ENCODE measurements around the gene THY1. TPM values are rescaled to one million over a fixed set of nuclear protein-coding genes. Genes with fewer than 3 reads are reported as not detected.

THY1 gene
- total RNA-seq, 1 experiment from 2014 or later: 13.7 TPM

- TF ChIP-seq SIN3A (IDR thresholded peaks at IDR 0.05; ENCODE audit: borderline replicate concordance, insufficient read depth, low read depth, low read length) (no peak), CTCF (IDR thresholded peaks at IDR 0.05) (no peak), REST (IDR thresholded peaks at IDR 0.05; ENCODE audit: insufficient read depth in 1 of 2, low read depth in 2 of 2, low read length in 1 of 2) (no peak), POLR2AphosphoS5 (IDR thresholded peaks at IDR 0.05; ENCODE audit: low read depth, low read length) (no peak), TCF7L2 (IDR thresholded peaks at IDR 0.05; ENCODE audit: low read depth, low read length) (no peak)
Observed at GRCh38 chr11:119368121-119369034, 54.6 kb downstream of the THY1 start.

GRCh38 chr11:119367661-119368120, 55.3 kb downstream of the THY1 start:
- no TSS peak for BruUV-seq (replicated peaks)
- H3K36me3 ChIP-seq (ENCODE audit: control insufficient read depth, insufficient read depth, low read length): no peaks in the 10 kb centered on the region
- H3K9me3 ChIP-seq (ENCODE audit: control insufficient read depth, insufficient read depth, low read depth, low read length): no peaks in the 10 kb centered on the region
- H3K27me3 ChIP-seq (ENCODE audit: control insufficient read depth, insufficient read depth, low read length): peaks cover 3% of the 10 kb centered on the region; the same call in 1 of the 2 replicates
- in situ Hi-C loops (cut with HindIII; ENCODE audit: low pct_unique_long_range_greater_than_20kb, low sequenced_read_pairs) (no loop called here), intact Hi-C loops (cut with micrococcal nuclease; ENCODE audit: unreplicated experiment) (no loop called here)
- ChIA-PET POLR2A (no interaction called here), CTCF (interaction anchor here (0.5 kb wide), 1 partner anchor 92 kb away, joined by 3 read pairs; no protein-coding TSS in a partner anchor)
- H3K4me1 ChIP-seq (ENCODE audit: control insufficient read depth, insufficient read depth, low read length): peaks cover 9% of the 10 kb centered on the region
- no peak overlapping the region for H3K4me3 ChIP-seq (ENCODE audit: low read depth in 2 of 2, low read length in 2 of 2)
- TF ChIP-seq POLR2AphosphoS5 (IDR thresholded peaks at IDR 0.05; ENCODE audit: low read depth, low read length): no peak
- no peak for TF ChIP-seq SIN3A (IDR thresholded peaks at IDR 0.05; ENCODE audit: borderline replicate concordance, insufficient read depth, low read depth, low read length)
- TF ChIP-seq CTCF (IDR thresholded peaks at IDR 0.05): no peak
- no peak for TF ChIP-seq TCF7L2 (IDR thresholded peaks at IDR 0.05; ENCODE audit: low read depth, low read length)
- no peak for TF ChIP-seq REST (IDR thresholded peaks at IDR 0.05; ENCODE audit: insufficient read depth in 1 of 2, low read depth in 2 of 2, low read length in 1 of 2)
- ATAC-seq: no peak
- DNase-seq (ENCODE audit: low read depth, low spot score): no peak
- no peak overlapping the region for H3K27ac ChIP-seq (ENCODE audit: low read length)

More at GRCh38 chr11:119368121-119369034, 54.6 kb downstream of the THY1 start:
- ATAC-seq (no peak), DNase-seq (ENCODE audit: low read depth, low spot score) (no peak)
- H3K4me3 ChIP-seq (ENCODE audit: low read depth in 2 of 2, low read length in 2 of 2): no peak overlapping the region
- peaks cover 9% of the 10 kb centered on the region for H3K4me1 ChIP-seq (ENCODE audit: control insufficient read depth, insufficient read depth, low read length)
- in situ Hi-C loops (cut with HindIII; ENCODE audit: low pct_unique_long_range_greater_than_20kb, low sequenced_read_pairs): no loop called here
- H3K27me3 ChIP-seq (ENCODE audit: control insufficient read depth, insufficient read depth, low read length): peaks cover 3% of the 10 kb centered on the region; the same call in 1 of the 2 replicates
- no peak overlapping the region for H3K27ac ChIP-seq (ENCODE audit: low read length)
- ChIA-PET CTCF (interaction anchor here (0.5 to 1.1 kb wide), 2 partner anchors 12 to 91 kb away, joined by 3 to 4 read pairs; no protein-coding TSS in a partner anchor), POLR2A (interaction anchor here (0.6 to 1.5 kb wide), 2 partner anchors 15 to 283 kb away, joined by 3 to 4 read pairs; no protein-coding TSS in a partner anchor)
- H3K9me3 ChIP-seq (ENCODE audit: control insufficient read depth, insufficient read depth, low read depth, low read length): no peaks in the 10 kb centered on the region
- intact Hi-C loops (cut with micrococcal nuclease; ENCODE audit: unreplicated experiment): no loop called here
- H3K36me3 ChIP-seq (ENCODE audit: control insufficient read depth, insufficient read depth, low read length): no peaks in the 10 kb centered on the region
- BruUV-seq (replicated peaks): no TSS peak
